Measurements from ENCODE around the gene DHRSX.

- TF ChIP-seq HCFC1 (IDR thresholded peaks at IDR 0.05; ENCODE audit: low read length) (no peak), BRCA1 (IDR thresholded peaks at IDR 0.05; ENCODE audit: low read depth, low read length) (no peak), MYB (IDR thresholded peaks at IDR 0.05; ENCODE audit: borderline replicate concordance, low read depth, low read length) (no peak), BCL11A (IDR thresholded peaks at IDR 0.05; ENCODE audit: low read depth, low read length) (no peak), REST (IDR thresholded peaks at IDR 0.05; ENCODE audit: low read depth, low read length) (no peak), CTCF (IDR thresholded peaks at IDR 0.05 in 2 of 3, conservative IDR thresholded peaks at IDR 0.05 in 1 of 3; ENCODE audit: control insufficient read depth in 2 of 3, extremely low read depth in 1 of 3, insufficient read depth in 1 of 3, low read depth in 3 of 3, low read length in 3 of 3) (no peak), GABPA (IDR thresholded peaks at IDR 0.05; ENCODE audit: low read depth) (no peak)
Measured at GRCh38 chrX:2520539-2520938, 19.8 kb upstream of the DHRSX start.
